GM19328 (cell line): Measurements from ENCODE around the gene CPLANE2.

Source experiments
- ATAC-seq: cut with Tn5 transposase; IDR thresholded peaks from one replicate; pipeline ENCODE4 v1.9.1; 2021; ENCODE audit warnings: mild to moderate bottlenecking, moderate library complexity; ENCODE audit not compliant: unreplicated experiment

The CPLANE2 gene

DNA sequence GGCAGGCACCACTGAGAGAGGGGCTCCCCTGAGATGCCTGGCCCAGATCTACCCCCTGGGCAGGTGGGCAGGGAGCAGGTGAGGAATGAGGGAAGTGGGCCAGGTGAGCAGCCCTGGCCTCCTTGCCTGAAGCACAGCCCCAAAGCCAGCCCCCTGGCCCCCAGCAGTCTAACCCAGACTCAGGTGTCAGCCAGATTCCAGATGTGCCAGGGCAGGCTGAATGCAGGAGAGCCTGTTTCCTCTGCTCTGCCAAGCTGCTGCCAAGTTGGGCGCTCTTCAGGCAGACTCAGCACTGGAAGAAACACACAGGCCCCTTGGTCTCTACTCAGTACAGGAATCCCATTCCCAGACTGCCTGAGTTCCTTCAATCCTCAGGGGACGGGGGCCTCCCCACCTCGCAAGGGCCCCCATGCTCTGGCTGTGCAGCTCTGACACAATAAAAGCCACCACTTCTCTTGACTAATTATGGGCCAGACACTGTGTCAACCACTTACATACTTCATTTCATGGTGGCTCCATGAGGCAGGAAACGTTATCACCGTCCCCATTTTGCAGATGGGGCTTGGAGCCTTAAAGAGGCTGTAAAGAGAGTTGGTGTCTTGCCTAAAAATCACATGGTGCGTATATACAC is 45.0 kb downstream of the CPLANE2 start:
- no peak for ATAC-seq

DNA sequence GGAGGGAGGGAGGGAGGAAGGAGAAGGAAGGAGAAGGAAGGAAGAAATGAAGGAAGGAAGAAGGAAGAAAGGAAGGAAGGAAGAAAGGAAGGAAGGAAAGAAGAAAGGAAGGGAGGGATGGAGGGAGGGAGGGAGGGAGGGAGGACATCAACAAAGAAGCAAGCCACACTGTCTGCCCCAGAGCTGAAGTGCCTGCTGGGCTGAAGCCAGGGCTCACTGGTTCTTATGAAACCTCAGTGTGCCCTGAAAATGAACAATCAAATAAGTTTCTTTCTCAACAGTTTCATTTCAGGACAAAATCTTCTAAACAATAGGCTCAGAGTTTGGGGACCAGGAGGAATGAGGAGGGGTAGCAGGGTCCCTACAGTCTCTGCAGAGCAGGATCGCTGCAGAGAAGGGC is 45.7 kb downstream of the CPLANE2 start:
- no peak for ATAC-seq

DNA sequence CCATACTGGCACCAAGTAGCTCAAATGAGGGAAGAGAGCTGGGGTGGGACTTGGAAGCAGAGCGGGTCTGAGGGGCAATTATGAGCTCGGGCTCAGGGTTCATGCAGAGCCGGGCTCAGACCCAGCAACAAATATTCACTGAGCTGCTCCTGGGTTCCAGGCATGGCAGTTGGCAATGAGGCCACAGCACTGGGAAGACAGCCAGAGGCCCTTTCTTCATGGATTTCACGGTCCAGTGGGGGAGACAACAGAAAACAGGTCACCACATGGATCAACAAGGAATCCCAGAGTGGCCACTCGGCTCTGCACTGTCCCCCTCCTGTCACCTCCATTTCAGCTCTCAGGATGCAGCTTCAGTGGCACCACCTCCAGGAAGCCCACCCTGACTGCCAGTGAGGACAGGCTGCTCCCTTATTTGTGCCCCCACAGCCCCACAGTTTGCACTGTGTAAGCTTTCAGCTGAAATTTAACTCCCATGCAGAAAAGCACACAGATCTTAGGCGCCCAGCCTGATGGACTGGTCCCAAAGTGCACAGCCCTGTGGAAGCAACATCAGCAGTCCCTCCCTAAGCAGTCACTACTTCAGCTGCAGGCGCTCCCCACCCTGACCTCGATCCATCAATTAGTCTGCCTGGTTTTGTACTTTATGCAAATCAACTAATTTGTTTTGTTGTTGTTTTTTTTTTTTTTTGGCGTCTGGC is 46.9 kb downstream of the CPLANE2 start:
- ATAC-seq = no peak

DNA sequence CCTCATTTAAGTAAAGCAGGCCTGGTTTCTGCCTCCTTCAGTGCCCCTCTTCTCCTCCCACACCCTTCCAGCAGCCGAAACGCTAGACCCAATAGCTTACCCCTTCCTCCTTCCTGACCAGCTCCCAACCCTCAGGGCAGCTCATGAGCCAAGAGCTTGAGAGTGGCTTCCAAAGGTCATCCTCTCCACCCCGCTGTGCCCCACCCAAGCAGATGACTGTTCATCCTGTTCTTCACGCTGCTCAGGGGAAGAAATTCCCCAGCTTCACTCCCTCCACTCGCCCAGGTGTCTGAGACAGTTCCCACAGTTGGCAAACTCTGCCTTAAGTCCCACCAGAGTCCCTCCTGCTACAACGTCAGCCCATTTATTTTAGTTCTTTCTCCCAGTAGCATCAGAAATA is 48.0 kb downstream of the CPLANE2 start:
- no peak for ATAC-seq

DNA sequence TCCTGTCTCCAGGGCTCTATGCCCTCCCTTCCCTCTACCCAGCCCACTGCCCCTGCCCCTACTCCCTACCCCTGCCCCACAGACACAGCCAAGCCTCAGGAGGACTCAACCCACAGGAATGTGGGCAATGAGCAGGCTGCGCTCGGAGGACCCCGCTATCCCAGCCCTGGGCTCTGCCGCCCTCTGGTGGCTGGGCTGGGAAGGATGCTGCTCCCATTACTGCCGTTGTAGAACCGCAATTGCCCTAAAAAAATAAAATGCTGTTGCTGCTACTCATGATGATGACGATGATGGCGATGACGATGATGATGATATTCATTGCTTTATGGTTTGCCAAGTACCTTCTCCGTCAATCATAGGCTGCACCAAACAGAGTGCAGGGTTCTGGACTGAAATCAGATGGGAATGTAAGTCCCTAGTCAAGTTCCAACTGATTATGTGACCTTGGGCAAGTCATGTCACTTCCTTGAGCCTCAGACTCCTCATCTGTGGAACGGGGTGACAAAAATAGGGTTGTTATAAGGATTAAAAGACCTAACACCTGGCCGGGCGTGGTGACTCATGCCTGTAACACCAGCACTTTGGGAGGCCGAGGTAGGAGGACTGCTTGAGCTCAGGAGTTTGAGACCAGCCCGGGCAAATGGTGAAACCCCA is 49.1 kb downstream of the CPLANE2 start:
- no peak for ATAC-seq

DNA sequence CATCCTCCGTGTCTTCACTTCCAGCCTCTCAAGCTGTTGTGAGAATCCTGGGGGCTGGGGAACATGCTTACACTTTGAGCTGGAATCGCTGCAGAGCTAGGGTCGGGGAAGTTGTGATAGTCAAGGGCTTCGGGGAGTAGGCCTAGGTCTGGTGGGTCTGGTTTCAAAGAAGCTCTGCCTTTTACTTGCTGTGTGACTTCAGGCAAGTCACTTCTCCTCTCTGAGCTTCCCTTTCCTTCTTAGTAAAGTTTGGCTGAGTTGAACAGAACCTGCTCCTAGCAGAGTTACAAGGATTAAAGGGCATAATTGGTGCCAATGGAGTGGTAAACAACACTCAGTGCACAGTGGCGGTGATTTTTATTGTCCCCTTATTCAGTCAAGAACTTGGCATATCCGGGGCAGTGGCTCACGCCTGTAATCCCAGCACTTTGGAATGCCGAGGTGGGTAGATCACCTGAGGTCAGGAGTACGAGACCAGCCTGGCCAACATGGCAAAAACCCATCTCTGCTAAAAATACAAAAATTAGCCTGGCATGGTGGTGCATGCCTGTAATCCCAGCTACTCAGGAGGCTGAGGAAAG is 50.2 kb downstream of the CPLANE2 start:
- no peak for ATAC-seq

DNA sequence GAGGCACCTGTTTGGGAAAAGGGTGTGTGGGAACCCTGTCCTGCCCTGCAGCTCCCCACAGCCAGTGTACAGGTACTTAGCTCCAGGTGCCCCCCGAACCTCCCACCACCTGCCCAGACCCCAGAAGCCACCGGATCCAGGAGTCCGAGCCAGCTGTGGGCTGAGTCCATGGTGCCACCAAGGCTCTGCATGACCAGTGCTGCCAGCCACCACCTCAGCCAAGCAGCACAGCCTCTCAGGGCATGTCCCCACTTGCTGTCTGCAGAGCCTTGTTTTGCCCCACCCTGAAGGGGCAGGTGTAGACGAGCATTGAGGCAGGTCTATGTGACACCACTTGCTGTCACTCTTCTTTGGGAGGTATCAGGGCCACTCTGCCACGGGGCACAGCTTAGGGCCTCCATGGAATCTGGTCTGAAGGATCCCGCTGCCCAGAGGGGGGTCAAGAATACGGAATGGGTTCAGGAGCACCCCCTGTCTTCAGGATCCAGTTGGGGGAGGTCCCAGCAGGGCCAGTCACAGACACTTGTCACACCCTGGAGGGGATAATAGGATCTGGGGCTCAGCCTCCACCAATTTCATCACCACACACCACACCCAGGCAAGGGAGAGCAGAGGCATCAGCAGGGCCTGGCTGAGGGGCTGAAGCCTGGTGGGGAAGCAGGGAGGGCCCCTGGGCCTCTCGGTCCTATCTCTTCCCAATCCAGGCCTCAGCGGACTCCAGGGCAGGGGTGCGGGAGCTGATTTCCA is 52.3 kb downstream of the CPLANE2 start:
- ATAC-seq = no peak

DNA sequence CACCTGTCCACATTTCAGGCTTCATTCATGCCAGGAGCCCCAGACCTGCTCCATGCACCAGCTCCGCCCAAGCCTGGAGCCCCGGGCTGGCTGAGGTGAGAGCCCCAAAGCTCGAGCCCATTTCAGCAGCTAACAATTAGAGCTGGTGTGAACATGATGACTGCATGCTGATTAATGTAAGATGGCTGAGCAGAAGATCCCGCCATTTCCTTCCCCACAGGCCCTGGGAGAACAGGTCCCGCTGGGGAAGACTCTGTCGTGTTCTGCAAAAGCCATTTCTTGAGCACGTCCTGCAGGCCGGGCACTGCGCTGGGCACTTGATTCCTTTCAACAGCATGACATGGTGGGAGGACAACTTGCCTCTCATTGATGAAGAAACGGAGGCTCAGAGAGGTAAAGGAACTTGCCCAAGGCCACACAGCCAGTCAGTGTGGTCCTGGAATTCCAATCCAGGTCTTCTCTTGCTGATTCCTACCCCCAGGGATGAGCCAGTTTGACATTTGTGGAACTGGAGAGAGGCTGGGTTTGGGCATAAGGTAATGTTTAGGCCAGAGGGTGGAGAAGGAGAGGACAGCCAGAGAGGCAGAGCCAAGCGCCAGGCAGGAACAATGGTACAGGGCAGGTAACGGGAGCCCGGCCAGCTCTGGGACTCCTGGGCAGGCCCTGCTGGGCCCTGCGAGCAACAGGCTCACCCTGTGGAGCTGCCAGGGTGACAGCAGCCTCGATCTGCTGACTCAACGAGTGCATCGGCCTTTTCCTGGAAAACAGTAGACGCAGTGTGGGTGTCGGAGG is 53.0 kb downstream of the CPLANE2 start:
- ATAC-seq = no peak

DNA sequence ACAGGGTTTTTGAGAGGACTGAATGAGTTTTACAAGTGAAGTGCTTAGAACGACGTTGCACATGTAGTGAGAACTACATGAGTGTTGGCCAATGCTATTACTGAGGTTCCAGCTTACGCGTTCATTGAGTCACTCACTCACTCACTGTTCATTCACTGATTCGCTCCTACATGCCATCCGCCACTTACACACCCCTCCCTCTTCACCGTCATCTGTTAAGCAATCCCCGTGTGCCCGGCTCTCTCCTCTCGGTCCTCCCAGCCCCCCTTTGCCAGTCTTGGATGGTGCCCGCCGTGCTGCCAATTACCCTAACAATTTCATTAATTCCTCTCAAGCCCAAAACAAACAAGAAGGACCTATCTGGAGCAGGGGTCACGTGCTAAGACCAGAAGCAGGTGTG is 53.8 kb downstream of the CPLANE2 start:
- ATAC-seq = no peak

DNA sequence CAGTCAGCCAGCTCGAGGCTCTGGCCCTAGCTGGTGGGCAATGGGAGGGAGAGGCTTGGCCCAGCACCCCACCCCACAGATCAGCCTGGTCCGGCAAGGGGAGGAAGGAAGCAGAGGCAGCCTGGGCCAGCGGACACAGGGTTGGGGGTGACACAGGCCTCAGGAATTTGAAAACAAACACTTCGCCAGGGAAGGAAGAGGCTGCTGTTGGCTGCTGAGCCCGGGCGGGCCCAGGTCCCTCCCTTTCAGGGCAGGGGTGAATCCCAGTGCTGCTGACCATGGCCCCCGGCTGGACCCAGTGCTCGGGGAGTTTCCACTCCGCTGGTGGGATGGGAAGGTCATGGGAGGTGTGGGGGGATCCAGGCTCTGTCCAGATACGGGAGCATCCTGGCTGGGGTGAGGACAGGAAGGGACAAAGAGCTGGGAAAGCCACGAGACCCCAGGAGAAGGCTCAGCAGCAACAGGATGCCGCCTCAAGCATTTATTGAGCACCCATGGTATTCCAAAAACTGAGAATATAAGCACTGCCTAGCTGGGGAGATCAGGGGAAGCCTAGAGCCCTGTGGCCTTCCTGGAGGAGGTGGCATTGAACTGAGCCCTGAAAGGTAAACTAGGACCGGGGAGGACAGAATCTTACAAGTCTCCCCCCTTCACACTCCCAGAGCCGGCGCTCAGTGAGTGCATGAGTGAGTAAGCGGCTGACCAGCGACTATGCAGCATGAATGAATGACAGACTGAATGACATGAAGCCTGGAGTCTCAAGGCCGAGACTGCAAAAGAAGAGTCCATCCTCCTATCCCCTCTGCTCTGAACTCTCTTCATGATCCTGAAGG is 54.9 kb downstream of the CPLANE2 start:
- no peak for ATAC-seq
